Activated CD8-positive, alpha-beta memory T cell treated with anti-CD3 and anti-CD28 coated beads, Interleukin-2, amount 50 U/mL, for 1 hour (primary cell): ENCODE data around the gene CDH12.
"Not testable (repeated sequence)": the region's sequence is repeated elsewhere in the genome, so short reads cannot be mapped to it uniquely, and the experiment has no call there.

Experiments
- DNase-seq: peaks from one replicate; pipeline ENCODE4 v3.0.0-alpha.2; 2020; ENCODE audit errors: extremely low read depth

CDH12 gene

DNA sequence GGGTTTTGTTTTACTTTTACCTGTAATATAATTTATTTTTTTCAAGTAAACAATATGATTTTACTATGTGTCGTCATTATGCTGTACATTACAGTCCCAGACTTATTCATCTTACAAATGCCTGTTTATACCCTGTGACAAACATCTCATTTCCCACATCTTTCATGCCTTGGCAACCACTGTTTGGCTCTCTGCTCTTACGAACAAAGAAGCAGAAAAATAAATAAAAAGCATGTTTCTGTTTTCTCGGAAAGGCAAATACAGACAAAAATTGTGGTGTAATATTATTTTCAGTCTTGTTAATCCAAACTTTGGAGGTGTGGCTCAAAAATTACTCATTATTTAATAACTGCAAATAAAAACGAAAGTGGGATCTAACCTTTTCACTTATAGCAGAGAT lies 393.0 kb downstream of the CDH12 start:
- no peak for DNase-seq

DNA sequence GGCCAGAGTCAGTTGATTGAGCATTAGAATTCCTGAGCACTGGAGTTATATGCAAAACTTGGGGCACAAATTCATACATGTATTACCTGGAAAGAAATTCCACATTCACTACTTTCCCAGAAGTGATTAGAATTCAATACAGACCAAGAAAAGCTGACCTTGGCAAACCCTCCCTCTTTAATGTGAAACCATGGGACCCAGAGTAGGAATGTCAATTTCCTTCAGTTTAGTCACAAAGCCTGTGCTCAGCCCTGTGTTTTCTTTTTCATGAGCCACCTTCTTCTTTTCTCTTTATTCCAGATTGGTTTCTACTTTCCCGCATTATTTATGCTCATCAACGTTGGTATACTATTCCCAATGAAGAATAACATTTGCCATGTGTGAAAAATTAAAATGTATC lies 420.2 kb downstream of the CDH12 start:
- no peak for DNase-seq

DNA sequence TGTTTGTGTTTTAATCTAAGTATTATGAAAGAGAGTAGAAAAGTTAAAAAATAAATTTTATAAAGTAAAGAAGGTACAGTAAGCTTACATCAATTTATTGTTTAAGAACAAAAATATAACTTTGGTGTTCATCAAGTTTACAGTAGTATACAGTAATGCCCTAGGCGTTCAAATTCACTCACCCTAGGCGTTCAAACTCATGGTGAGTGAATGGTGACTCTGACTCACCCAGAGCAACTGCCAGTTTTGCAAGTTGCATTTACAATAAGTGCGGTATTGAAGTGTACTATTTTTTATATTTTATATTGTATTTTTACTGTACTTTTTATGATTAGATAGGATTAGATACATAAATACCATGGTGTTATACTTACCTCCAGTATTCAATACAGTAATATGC lies 421.3 kb downstream of the CDH12 start:
- no peak for DNase-seq

DNA sequence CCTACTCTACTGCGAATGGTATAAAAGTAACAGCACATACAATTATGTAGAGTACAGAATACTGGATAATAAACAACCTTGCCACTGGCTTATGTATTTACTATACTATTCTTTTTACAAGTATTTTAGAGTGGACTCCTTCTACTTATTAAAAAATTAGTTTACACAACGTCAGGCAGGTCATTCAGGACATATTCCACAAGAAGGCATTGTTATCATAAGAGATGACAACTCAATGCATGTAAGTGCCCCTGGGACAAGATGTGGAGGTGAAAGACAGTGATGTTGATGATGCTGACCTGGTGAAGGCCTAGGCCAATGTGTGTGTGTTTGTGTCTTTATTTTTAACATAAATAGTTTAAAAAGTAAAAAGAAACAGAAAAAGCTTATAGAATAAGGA lies 421.7 kb downstream of the CDH12 start:
- DNase-seq = no peak

DNA sequence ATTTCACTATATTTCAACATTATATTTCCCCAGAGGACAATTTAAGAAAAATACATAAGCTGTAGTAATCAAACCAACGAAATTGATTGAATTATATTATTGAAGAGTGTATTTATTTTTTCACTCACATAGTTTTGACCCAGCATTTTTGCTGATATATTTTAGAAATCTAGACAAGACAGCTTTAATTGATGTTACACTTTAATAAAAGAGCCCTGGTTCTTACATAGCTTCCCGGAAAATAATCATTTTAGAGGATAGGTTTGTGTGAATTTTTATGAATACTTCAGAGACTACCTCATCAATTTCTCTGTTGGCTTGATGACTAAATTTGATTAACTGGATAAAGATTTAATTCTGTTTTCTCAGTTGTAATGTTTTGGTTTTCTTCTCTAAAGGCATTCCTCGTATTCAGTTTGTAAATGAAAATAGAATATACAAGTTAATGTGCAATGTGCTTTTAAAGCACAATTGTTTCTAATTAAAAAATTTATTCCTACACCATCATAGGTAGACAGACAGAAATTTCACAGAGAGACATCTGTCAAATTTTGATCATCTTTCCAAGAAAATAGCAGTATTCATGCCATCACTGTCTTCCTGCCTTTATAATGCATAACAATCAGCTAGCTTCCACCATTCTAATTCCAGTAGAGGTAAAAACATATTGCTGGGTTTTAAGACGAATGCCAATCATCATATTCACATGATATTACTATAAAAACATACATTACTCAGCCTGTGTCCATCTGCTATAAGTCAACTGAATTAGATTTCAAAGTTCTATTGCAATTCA lies 441.4 kb downstream of the CDH12 start:
- no peak for DNase-seq

DNA sequence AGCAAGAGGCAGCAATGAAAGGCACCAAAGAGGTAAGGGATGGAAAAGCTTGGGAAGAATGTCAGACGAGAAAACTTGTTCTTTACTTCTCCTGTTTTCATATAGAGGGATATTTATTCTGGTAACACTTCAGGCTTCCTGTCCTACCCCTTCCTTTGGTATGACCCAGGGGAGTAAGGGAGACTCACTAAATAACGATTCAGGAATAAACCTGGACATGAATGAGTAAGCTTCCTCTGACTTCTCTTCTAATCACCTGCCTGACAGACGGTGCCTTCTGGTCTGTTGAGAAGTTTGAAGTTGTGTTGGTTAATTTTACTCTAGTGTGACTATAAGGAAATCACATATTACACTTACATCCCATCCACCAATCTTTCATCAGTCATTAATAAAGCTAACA lies 461.2 kb downstream of the CDH12 start:
- DNase-seq = no peak

DNA sequence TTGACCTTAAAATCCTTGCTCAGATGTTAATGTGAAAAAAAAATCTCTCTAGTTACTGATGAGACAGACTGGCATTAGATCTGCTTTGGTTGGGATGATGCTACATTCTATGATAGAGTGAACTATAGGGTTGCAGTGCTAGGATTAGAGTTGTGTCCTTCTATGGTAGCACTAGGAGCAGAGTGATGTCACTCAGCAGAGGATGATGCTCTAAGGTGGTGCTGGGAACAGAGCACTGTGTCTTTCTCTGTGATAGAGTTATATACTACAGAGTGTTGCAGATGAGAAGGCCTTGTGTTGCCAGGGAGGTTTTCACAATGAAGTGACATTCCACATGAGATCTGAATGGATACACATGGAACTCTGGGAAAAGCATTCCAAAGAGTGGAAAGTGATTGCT lies 462.3 kb downstream of the CDH12 start:
- no peak for DNase-seq

DNA sequence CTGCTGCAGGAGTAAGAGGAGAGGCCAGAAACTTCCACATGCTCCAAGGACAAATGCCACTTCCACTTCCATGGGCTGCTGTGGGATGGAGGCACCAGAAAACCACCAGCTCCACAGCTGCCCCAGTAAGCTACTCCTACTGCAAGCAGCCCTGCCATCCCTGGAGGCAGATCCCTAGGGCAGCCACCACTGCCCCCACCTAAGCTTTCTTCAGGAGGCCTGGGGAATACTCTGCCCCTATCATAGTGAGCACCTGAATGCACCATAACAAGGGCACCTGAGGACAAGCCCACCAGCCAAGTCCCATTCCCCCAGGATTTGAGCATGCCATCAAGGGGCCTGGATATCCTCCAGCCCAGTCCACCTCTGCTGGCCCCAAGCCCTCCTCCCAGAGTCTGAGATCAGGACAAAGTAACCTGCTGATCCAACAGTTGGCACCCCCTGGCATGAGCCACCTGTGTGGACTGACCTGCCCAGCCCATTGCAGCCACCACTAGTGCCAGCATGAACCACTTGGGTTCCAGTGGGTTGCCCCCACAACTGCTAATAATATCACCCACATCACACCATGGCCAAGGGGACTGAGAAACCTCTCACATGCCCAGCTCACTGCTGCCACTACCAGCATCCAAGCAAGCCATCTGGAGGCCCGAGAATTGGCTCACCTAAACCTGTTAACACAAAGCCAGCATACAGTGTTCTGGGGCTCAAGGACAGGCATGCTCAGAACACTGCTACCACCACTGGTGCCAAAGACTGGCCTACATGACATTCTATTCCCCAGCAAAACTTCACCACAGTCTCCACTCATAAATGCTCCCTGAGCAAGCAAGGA lies 480.1 kb downstream of the CDH12 start:
- no peak for DNase-seq

DNA sequence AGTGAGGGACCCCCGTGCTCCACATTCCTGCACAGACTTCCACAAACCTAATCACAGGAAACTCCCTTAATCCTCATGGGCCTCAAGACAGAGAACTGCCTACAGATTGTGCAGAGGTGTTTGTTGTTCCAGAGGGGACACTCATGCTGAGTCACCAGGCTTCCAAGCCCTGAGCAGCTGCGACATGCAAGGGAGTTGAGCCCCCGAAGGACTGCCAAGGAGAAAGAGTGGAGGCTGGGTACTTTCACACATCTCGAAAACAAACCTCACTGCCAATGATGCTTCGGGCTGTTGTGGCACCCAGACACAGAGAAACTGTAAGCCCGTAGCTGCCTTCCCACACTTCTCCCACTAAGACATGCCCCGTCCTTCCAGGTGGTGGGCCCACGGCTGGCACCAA lies 480.8 kb downstream of the CDH12 start:
- DNase-seq = no peak

DNA sequence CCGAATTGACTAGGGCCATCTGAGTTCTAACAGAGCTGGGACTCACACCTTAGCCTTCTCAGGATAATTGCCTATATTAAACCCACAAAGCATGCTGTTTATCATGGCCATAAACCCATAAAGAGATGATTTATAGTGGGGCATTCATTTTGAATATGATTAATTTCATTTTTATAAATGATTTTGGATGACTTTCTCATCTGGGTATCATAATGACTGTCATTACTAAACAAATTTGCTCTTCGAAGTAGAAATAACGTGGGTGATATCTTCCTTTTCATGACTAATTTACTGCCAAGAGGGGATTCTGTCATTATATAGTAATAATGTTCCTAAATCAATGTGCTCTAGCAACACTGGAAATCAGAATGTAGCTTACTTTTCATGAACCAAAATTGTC lies 498.2 kb downstream of the CDH12 start:
- DNase-seq = no peak

DNA sequence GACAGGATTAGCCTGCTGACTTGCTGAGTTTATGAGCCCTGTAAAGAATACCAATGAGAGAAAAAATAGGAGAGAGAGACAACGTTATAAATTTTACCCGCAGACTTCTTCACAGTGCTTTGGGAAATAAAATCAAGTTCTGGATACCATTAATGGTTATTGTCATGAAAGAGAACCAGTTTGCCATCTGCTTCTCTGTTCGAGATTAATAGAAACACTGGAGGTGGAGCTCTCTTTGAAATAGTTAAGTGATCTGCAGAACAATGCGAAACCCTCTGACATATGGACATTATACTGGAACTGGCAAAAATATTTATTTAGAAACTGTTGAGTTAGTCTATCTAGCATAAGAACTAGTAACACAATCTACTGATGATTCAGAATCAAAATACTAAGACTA lies 500.7 kb downstream of the CDH12 start:
- DNase-seq = no peak

DNA sequence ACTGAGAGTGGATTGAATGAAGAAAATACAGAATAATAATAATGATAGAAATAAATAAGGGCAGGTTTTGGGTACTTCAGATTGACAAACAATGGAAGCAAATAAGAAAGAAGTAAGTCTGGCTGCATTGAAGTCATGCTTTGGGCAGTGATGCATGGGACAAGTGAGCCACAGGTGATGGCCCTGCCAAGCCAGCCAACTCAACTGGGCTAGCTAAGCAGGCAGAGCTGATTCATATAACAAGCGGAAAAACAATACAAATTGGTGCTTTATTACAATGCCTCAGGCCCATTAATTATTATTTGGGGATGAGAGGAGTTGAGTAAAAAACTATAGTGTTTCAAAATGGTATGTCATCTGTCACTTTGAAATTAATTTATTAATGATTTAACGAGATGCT lies 502.0 kb downstream of the CDH12 start:
- no peak for DNase-seq

DNA sequence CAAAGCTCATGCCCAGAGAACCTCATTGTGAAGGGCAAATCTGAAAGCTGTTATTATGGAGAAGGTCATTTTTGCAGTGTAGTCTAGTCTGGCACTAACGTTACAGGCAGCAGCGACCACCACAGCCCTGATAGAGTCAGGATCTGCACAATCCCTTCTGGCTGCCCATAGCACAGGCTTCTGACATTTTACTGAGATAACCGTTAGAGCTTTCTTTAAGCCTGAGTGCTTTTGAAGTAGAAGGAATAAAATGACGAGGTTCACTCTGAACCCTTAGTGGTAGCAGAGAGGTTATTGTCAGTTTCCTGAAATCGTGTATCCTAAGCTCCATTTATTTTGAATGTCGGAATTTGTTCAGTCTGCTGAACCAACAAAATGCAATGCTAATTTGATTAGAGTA lies 505.1 kb downstream of the CDH12 start:
- DNase-seq = no peak

DNA sequence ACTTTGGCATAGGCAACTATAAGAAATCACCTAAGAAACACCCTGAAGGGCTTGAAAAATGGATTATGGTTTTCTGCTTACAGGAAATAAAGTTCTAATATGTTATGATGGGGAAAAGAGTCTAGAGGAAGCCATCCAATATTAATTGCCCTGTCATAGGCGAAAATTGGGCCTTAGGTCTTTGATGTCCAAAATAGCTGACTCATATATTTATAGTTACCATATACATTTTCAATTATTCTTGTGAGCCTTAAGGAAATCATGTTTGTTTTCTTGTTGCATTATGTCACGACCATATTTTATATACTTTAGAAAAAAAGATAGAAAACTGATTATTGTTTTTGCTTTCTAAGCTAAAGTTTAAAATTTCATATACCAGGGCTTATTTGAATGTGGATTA lies 509.1 kb downstream of the CDH12 start:
- DNase-seq = no peak

DNA sequence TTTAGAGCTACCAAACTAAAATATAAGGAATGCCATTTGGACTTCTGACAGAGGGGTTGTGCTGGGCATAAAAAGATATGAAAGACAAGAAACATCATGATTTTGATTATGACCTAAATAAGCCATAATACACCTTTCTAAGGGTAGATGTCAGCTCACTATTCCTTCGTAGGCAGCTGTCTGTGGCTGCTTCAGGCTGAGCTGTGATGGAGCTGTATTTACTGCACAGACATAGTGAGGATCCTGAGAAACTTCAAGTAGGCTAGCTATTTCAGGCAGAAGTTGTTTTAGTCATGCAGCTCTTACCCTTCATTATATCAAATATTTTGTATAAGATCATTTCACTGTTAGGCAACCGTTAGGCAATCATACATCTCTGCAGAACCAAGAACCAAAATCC lies 511.7 kb downstream of the CDH12 start:
- DNase-seq = no peak

DNA sequence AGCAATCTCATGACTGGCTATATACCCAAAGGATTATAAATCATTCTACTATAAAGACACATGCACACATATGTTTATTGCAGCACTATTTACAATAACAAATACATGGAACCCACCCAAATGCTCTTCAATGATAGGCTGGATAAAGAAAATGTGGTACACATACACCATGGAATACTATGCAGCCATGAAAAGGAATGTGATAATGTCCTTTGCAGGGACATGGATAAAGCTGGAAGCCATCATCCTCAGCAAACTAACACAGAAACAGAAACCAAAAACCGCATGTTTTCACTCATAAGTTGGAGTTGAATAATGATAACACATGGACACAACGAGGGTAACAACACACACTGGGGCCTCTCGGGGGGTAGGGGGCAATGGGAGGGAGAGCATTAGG lies 520.2 kb downstream of the CDH12 start:
- not testable (repeated sequence) for DNase-seq

DNA sequence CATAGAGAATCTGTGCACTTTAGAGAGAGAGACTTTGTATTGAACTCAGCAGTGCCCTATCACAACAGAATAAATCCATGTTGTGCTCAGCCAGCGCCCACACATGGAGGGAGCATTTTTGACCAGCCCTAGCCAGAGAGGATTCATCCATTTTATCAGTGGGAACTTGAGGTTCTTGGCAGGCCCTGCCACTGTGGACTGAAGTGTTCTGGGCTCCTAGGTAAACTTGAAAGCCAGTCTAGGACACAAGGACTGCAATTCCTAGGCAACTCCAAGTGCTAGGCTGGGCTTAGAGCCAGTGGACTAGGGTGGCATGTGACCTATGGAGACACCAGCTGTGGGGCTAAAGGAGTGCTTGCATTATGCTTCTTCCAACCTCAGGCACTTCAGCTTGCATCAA lies 523.5 kb downstream of the CDH12 start:
- no peak for DNase-seq

DNA sequence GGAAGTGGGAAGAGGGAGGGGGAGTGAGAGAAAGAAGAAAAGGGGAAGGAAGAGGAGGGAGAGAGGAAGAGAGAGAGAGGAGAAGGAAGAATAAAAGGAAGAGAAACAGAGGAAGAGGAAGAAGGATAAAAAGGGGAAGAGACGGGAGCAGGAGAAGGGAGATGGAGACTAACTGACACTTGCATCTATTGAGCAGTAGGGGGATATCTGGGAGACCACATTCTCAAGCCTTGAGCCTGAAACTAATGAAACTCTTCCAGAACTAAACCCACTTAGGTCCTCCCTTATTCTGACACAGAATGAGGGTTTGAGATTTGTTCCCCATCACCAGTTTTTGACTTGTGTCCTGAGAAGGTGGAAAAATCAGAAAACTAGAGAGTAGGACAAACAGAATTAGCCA lies 533.3 kb downstream of the CDH12 start:
- DNase-seq = no peak

DNA sequence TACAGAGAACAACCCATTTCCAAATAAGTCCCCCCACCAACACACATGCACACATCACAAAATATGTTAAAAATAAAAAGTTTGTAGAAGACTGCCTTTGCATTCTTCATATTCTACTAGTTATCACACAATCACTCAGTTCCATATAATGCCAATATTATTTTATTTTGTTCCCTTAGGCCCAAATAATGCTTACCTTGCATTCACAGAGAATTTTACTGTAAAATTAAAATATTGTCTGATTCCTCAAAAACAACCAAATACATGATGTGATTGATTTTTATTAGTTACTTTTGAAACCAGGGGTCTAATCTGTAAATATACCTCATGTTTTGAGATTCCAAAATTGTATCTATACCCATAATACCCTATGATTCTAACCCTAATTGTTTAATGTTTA lies 536.9 kb downstream of the CDH12 start:
- DNase-seq = no peak

DNA sequence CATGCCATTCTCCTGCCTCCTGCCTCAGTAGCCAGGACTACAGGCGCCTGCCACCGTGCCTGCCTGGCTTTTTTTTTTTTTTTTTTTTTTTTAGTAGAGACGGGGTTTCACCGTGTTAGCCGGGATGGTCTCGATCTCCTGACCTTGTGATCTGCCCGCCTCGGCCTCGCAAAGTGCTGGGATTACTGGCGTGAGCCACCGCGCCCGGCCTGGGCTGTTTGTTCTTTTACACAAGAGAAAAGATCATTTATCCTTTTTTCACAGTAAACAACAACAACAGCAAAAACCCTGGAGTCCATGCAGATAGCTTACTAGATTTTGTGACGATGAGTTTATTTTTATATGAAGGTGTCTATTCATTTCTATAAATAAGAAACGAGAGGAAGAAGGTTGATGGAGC lies 538.1 kb downstream of the CDH12 start:
- DNase-seq = not testable (repeated sequence)

DNA sequence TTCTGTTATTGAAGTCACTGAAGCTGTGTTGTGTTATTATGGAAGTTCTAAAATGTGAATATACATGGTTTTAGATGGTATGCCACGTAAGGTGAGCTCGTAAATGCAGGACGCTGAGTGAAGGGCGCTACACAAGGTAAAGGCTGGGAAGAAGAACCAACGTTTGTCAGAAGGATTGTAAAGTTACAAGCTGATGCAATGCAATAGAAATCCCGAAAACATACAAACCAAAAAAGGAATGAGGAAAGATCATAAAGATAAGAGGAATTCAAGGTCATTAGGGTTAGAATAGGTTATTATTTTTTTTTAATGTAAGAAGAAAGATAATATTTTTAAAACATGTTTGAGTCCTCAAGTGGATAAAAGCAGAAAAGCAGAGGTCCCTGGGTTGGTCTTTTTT lies 538.6 kb downstream of the CDH12 start:
- DNase-seq = no peak

DNA sequence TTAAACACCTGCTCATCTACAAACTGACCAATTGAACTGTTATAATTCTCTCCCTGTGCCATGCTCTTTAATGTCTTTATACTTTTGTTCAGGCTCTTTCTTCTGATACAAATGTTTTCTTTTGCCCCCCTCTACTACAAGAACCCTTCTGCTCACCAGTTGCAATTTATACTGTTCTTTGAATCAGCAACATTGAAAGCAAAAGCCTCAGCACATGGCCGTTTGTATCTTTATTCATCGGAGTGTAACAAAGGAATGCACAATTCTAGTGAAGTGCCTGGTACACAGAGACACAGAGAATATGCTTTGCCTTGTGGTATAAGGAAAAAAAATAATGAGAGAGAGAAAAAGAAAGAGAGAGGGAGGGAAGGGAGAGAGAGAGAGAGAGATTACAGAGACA lies 547.1 kb downstream of the CDH12 start:
- DNase-seq = no peak

DNA sequence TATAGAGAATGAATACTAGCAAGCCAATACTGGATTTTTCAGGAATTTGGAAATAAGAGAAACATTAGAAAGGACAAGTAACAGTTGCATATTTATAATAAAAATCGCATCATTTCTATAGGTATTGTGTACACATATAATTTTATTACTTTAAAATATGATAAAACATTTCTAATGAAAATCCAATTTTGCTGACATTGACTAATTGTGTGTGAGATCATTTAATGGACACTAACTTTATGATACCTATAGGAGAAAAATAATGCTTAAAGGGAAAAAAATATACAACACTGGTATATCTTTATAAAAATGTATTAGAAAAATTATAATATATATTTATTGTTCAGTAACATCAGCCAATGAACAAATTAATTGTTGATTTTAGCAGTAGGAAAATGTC lies 557.3 kb downstream of the CDH12 start:
- DNase-seq = no peak
